Measurements from ENCODE around the gene PARP1.

PARP1 gene

GRCh38 chr1:226384717-226385116, 23.2 kb downstream of the PARP1 start:
- DNase-seq (ENCODE audit: low read depth), result no peak
- in situ Hi-C loops (cut with HindIII; ENCODE audit: low sequenced_read_pairs), result no loop called here
- no peak for TF ChIP-seq CTCF (IDR thresholded peaks at IDR 0.05; ENCODE audit: low read depth, low read length, missing control alignments)
- no peak overlapping the region for H3K4me3 ChIP-seq (ENCODE audit: low read depth, low read length)

GRCh38 chr1:226384040-226384439, 23.9 kb downstream of the PARP1 start:
- no peak overlapping the region for H3K4me3 ChIP-seq (ENCODE audit: low read depth, low read length)
- in situ Hi-C loops (cut with HindIII; ENCODE audit: low sequenced_read_pairs), result no loop called here
- TF ChIP-seq CTCF (IDR thresholded peaks at IDR 0.05; ENCODE audit: low read depth, low read length, missing control alignments), result no peak
- DNase-seq (ENCODE audit: low read depth), result no peak

- no peak for DNase-seq (ENCODE audit: low read depth)
- TF ChIP-seq CTCF (IDR thresholded peaks at IDR 0.05; ENCODE audit: low read depth, low read length, missing control alignments), result no peak
- no peak overlapping the region for H3K4me3 ChIP-seq (ENCODE audit: low read depth, low read length)
- in situ Hi-C loops (cut with HindIII; ENCODE audit: low sequenced_read_pairs), result no loop called here
Observed at GRCh38 chr1:226382030-226382429, 25.9 kb downstream of the PARP1 start.

- in situ Hi-C loops (cut with HindIII; ENCODE audit: low sequenced_read_pairs), result no loop called here
- H3K4me3 ChIP-seq (ENCODE audit: low read depth, low read length), result no peak overlapping the region
- DNase-seq (ENCODE audit: low read depth), result no peak
- no peak for TF ChIP-seq CTCF (IDR thresholded peaks at IDR 0.05; ENCODE audit: low read depth, low read length, missing control alignments)
Observed at GRCh38 chr1:226381226-226381998, 26.5 kb downstream of the PARP1 start.

GRCh38 chr1:226378071-226378470, 29.8 kb downstream of the PARP1 start:
- DNase-seq (ENCODE audit: low read depth), result no peak
- no peak overlapping the region for H3K4me3 ChIP-seq (ENCODE audit: low read depth, low read length)
- no peak for TF ChIP-seq CTCF (IDR thresholded peaks at IDR 0.05; ENCODE audit: low read depth, low read length, missing control alignments)
- in situ Hi-C loops (cut with HindIII; ENCODE audit: low sequenced_read_pairs), result no loop called here

- no peak overlapping the region for H3K4me3 ChIP-seq (ENCODE audit: low read depth, low read length)
- in situ Hi-C loops (cut with HindIII; ENCODE audit: low sequenced_read_pairs), result no loop called here
- no peak for TF ChIP-seq CTCF (IDR thresholded peaks at IDR 0.05; ENCODE audit: low read depth, low read length, missing control alignments)
- DNase-seq (ENCODE audit: low read depth), result no peak
Observed at GRCh38 chr1:226376300-226376699, 31.6 kb downstream of the PARP1 start.

Data from astrocyte of the cerebellum (primary cell).